ENCODE results near the gene AKAP13. TPM values are rescaled to one million over a fixed set of nuclear protein-coding genes. Genes with fewer than 3 reads are reported as not detected.

AKAP13 gene
- total RNA-seq, 1 experiment from 2014 or later, result 47.3 TPM

DNA sequence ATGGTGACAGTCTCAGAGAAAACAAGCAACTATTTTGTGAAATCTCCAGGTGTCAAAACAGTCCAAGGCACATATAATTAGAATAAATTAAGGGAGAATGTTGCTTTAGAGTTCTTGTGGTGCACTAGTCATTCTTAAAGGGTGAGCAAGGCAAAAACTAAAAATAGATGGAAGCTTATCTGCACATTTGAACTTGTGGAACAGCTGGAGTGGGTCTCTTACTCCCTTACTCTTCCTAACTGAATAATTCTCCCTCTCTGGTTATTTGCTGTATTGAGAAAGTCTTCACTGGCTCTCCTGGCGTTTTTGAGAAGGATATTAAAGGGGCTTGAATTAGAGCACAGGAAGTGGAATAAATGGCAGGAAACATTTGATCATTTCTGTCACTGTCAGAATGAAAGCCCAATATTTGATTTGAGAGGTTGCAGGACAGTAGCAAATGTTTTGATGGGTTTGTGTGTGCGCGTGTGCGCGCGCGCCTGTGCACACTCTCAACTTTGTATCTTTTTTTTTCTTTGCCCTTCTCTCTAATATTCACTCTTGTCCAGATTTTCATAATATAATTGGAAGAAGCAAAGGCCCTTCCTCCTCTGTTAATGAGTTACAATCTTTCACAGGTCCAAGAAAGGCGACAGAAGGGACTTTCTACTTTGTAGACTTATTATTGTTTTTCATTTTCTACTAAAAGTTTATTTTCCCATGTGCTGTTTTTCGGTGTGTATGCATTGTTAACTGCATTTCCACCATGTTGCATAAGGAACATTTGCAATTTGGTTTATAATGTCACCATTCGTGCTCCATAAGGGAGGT lies 40.9 kb downstream of the AKAP13 start:
- Histone ChIP-seq H4K8ac (replicated peaks; ENCODE audit: insufficient read length, low read depth, low read length) (no peak overlapping the region), H3K4me2 (ENCODE audit: insufficient read depth, insufficient read length, low read length) (no peak overlapping the region), H4K20me1 (ENCODE audit: control insufficient read depth, insufficient read depth, insufficient read length) (no peaks in the 10 kb centered on the region), H3K27me3 (ENCODE audit: insufficient read depth, low read length) (no peaks in the 10 kb centered on the region), H3T11ph (ENCODE audit: low read length) (no peak overlapping the region), H4K5ac (ENCODE audit: insufficient read length, low read depth, low read length) (no peak overlapping the region), H2BK12ac (ENCODE audit: insufficient read length, low read depth, low read length) (no peak overlapping the region), H3K23me2 (ENCODE audit: insufficient read length, low read depth, low read length, poor library complexity, severe bottlenecking) (no peaks in the 10 kb centered on the region), H2BK20ac (ENCODE audit: low read depth, low read length, poor library complexity, severe bottlenecking) (no peak overlapping the region), H2AK5ac (ENCODE audit: insufficient read length, low read length) (no peak overlapping the region), H3K27ac (ENCODE audit: insufficient read length, low read depth, low read length) (no peak overlapping the region), H3K14ac (ENCODE audit: insufficient read depth, low read length) (no peak overlapping the region), H3K4ac (ENCODE audit: low read depth, low read length) (no peak overlapping the region), H2BK120ac (ENCODE audit: low read depth, low read length, poor library complexity, severe bottlenecking) (no peak overlapping the region), H3K56ac (ENCODE audit: insufficient read length, low read depth, low read length) (no peak overlapping the region), H3K23ac (ENCODE audit: insufficient read length, low read depth, low read length) (no peak overlapping the region), H2BK5ac (ENCODE audit: insufficient read length, low read length) (no peak overlapping the region), H3K79me1 (ENCODE audit: insufficient read depth, low read depth, low read length, poor library complexity, severe bottlenecking) (peaks cover 11% of the 10 kb centered on the region), H4K91ac (ENCODE audit: insufficient read length, low read depth, low read length) (no peak overlapping the region), H3K9me3 (ENCODE audit: control insufficient read depth, low read depth, low read length) (no peaks in the 10 kb centered on the region), H2AFZ (ENCODE audit: low read length) (no peak overlapping the region), H3K18ac (ENCODE audit: insufficient read length, low read depth, low read length) (no peak overlapping the region), H3K79me2 (ENCODE audit: insufficient read depth, low read length) (peaks cover 10% of the 10 kb centered on the region; the same call in 1 of the 2 replicates), H3K9ac (ENCODE audit: extremely low read depth, insufficient read length, low read length) (no peak overlapping the region), H3K4me1 (ENCODE audit: insufficient read depth, low read length) (no peaks in the 10 kb centered on the region; the same call in 1 of the 2 replicates), H2BK15ac (ENCODE audit: low read depth, low read length) (no peak overlapping the region)
- DNase-seq, result no peak
- no peaks in the 10 kb centered on the region for H3K9me3 Mint-ChIP-seq
- no peaks in the 10 kb centered on the region for H3K27me3 Mint-ChIP-seq (ENCODE audit: low read depth)
- TF ChIP-seq, protein P1, sequence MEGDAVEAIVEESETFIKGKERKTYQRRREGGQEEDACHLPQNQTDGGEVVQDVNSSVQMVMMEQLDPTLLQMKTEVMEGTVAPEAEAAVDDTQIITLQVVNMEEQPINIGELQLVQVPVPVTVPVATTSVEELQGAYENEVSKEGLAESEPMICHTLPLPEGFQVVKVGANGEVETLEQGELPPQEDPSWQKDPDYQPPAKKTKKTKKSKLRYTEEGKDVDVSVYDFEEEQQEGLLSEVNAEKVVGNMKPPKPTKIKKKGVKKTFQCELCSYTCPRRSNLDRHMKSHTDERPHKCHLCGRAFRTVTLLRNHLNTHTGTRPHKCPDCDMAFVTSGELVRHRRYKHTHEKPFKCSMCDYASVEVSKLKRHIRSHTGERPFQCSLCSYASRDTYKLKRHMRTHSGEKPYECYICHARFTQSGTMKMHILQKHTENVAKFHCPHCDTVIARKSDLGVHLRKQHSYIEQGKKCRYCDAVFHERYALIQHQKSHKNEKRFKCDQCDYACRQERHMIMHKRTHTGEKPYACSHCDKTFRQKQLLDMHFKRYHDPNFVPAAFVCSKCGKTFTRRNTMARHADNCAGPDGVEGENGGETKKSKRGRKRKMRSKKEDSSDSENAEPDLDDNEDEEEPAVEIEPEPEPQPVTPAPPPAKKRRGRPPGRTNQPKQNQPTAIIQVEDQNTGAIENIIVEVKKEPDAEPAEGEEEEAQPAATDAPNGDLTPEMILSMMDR (conservative IDR thresholded peaks at IDR 0.05), result no peak
- H3K27ac Mint-ChIP-seq, result no peak overlapping the region
- peaks cover 7 to 12% of the 10 kb centered on the region in 2 experiments; a peak in 1 of 4 replicates for H3K4me1 Mint-ChIP-seq
- no peak overlapping the region for H3K4me3 Mint-ChIP-seq
- H3K36me3 Mint-ChIP-seq (ENCODE audit: insufficient read depth in 1 of 3, low read depth in 3 of 3), result no peaks in the 10 kb centered on the region
- WGBS (ENCODE audit: extremely low coverage, insufficient read length, low lambda C conversion rate), result no CpG with 5 or more reads among the region's 10 CpGs
